ENCODE measurements around the gene C2orf74.
"Not testable (repeated sequence)": the region's sequence is repeated elsewhere in the genome, so short reads cannot be mapped to it uniquely, and the experiment has no call there.

DNA sequence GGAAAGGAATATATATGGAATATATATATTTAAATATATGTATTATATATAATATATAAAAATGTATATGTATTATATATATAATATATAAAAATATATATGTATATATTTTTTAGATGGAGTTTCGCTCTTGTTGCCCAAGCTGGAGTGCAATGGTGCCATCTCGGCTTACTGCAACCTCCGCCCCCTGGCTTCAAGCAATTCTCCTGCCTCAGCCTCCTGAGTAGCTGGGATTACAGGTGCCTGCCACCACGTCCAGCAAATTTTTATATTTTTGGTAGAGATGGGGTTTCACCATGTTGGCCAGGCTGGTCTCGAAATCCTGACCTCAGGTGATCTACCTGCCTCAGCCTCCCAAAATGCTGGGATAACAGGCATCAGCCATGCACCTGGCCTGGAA, 13.9 kb upstream of the C2orf74 start:
- TF ChIP-seq, protein P1, sequence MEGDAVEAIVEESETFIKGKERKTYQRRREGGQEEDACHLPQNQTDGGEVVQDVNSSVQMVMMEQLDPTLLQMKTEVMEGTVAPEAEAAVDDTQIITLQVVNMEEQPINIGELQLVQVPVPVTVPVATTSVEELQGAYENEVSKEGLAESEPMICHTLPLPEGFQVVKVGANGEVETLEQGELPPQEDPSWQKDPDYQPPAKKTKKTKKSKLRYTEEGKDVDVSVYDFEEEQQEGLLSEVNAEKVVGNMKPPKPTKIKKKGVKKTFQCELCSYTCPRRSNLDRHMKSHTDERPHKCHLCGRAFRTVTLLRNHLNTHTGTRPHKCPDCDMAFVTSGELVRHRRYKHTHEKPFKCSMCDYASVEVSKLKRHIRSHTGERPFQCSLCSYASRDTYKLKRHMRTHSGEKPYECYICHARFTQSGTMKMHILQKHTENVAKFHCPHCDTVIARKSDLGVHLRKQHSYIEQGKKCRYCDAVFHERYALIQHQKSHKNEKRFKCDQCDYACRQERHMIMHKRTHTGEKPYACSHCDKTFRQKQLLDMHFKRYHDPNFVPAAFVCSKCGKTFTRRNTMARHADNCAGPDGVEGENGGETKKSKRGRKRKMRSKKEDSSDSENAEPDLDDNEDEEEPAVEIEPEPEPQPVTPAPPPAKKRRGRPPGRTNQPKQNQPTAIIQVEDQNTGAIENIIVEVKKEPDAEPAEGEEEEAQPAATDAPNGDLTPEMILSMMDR (IDR thresholded peaks at IDR 0.05): not testable (repeated sequence)
- TF ChIP-seq POLR2A (IDR thresholded peaks at IDR 0.05): not testable (repeated sequence)
